ENCODE data around the gene SYT1. TPM values are rescaled to one million over a fixed set of nuclear protein-coding genes. Genes with fewer than 3 reads are reported as not detected.

Gene SYT1
- total and polyA plus RNA-seq, 4 donors: 0.53 to 0.84 (median 0.64) TPM

DNA sequence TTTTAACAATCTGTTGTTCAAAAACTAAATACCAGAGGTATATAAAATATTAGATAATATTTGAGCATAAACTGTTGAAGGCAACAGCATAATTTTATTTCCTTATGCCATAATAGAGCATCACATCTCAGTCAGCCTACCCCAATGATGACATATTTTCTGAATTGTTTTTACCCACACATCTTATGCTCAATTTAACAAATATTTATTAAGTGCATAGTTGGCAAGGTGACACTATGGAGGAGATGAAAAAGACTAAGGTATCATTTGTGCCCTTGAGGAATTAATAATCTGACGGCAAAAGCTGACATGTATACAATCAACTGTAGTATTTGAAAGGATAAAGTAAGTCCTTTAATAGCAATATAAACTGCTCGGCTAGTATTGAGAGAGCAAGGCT lies 102.4 kb downstream of the SYT1 start:
- DNase-seq (ENCODE audit: low spot score): no peak
- no peaks in the 10 kb centered on the region for H3K36me3 ChIP-seq (ENCODE audit: control insufficient read depth in 4 of 4, insufficient read depth in 3 of 4, low read depth in 1 of 4, low read length in 3 of 4)
- H3K27me3 ChIP-seq (ENCODE audit: control insufficient read depth in 4 of 4, insufficient read depth in 4 of 4, low read length in 3 of 4): no peaks in the 10 kb centered on the region
- H3K9ac ChIP-seq (ENCODE audit: low read depth in 1 of 2, low read length in 2 of 2): no peak overlapping the region
- H3K27ac ChIP-seq (ENCODE audit: low read depth in 1 of 2, low read length in 2 of 2): no peak overlapping the region
- no peaks in the 10 kb centered on the region for H3K9me3 ChIP-seq (ENCODE audit: control insufficient read depth in 4 of 4, low read length in 3 of 4)
- no peak for TF ChIP-seq HNF4G (IDR thresholded peaks at IDR 0.05)
- 88% methylated on average over 2 of the region's 2 CpGs for WGBS
- no peaks in the 10 kb centered on the region for H3K4me1 ChIP-seq (ENCODE audit: control insufficient read depth in 4 of 4, insufficient read depth in 4 of 4, low read length in 3 of 4)
- no peak overlapping the region for H3K4me3 ChIP-seq (ENCODE audit: low read depth in 1 of 3, low read length in 3 of 3)

GRCh38 chr12:78968226-78968625 lies 103.7 kb downstream of the SYT1 start:
- TF ChIP-seq, protein P1, sequence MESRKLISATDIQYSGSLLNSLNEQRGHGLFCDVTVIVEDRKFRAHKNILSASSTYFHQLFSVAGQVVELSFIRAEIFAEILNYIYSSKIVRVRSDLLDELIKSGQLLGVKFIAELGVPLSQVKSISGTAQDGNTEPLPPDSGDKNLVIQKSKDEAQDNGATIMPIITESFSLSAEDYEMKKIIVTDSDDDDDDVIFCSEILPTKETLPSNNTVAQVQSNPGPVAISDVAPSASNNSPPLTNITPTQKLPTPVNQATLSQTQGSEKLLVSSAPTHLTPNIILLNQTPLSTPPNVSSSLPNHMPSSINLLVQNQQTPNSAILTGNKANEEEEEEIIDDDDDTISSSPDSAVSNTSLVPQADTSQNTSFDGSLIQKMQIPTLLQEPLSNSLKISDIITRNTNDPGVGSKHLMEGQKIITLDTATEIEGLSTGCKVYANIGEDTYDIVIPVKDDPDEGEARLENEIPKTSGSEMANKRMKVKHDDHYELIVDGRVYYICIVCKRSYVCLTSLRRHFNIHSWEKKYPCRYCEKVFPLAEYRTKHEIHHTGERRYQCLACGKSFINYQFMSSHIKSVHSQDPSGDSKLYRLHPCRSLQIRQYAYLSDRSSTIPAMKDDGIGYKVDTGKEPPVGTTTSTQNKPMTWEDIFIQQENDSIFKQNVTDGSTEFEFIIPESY (IDR thresholded peaks at IDR 0.05): no peak
- TF ChIP-seq YY1 (IDR thresholded peaks at IDR 0.05): no peak
- no peak for TF ChIP-seq TAF1 (conservative IDR thresholded peaks at IDR 0.05)
- TF ChIP-seq RXRA (IDR thresholded peaks at IDR 0.05): no peak
- TF ChIP-seq EGR1 (IDR thresholded peaks at IDR 0.05; ENCODE audit: low read depth in 2 of 2): no peak
- 57% methylated on average over 1 of the region's 1 CpG for WGBS
- no peak overlapping the region for H3K4me3 ChIP-seq (ENCODE audit: low read depth in 1 of 3, low read length in 3 of 3)
- H3K9ac ChIP-seq (ENCODE audit: low read depth in 1 of 2, low read length in 2 of 2): no peak overlapping the region
- H3K36me3 ChIP-seq (ENCODE audit: control insufficient read depth in 4 of 4, insufficient read depth in 3 of 4, low read depth in 1 of 4, low read length in 3 of 4): no peaks in the 10 kb centered on the region
- no peak overlapping the region for H3K27ac ChIP-seq (ENCODE audit: low read depth in 1 of 2, low read length in 2 of 2)
- H3K4me1 ChIP-seq (ENCODE audit: control insufficient read depth in 4 of 4, insufficient read depth in 4 of 4, low read length in 3 of 4): no peaks in the 10 kb centered on the region
- no peaks in the 10 kb centered on the region for H3K9me3 ChIP-seq (ENCODE audit: control insufficient read depth in 4 of 4, low read length in 3 of 4)
- no peak for DNase-seq (ENCODE audit: low spot score)
- no peaks in the 10 kb centered on the region for H3K27me3 ChIP-seq (ENCODE audit: control insufficient read depth in 4 of 4, insufficient read depth in 4 of 4, low read length in 3 of 4)

- Histone ChIP-seq H3K9me3 (ENCODE audit: control insufficient read depth in 4 of 4, low read length in 3 of 4) (no peaks in the 10 kb centered on the region), H3K27me3 (ENCODE audit: control insufficient read depth in 4 of 4, insufficient read depth in 4 of 4, low read length in 3 of 4) (no peaks in the 10 kb centered on the region), H3K27ac (ENCODE audit: low read depth in 1 of 2, low read length in 2 of 2) (no peak overlapping the region), H3K9ac (ENCODE audit: low read depth in 1 of 2, low read length in 2 of 2) (no peak overlapping the region), H3K4me1 (ENCODE audit: control insufficient read depth in 4 of 4, insufficient read depth in 4 of 4, low read length in 3 of 4) (no peaks in the 10 kb centered on the region), H3K4me3 (ENCODE audit: low read depth in 1 of 3, low read length in 3 of 3) (no peak overlapping the region), H3K36me3 (ENCODE audit: control insufficient read depth in 4 of 4, insufficient read depth in 3 of 4, low read depth in 1 of 4, low read length in 3 of 4) (no peaks in the 10 kb centered on the region)
- TF ChIP-seq ATF3 (IDR thresholded peaks at IDR 0.05) (no peak), YY1 (IDR thresholded peaks at IDR 0.05) (no peak)
- DNase-seq (ENCODE audit: low spot score): no peak
Observed at GRCh38 chr12:78970041-78970440, 105.5 kb downstream of the SYT1 start.

DNA sequence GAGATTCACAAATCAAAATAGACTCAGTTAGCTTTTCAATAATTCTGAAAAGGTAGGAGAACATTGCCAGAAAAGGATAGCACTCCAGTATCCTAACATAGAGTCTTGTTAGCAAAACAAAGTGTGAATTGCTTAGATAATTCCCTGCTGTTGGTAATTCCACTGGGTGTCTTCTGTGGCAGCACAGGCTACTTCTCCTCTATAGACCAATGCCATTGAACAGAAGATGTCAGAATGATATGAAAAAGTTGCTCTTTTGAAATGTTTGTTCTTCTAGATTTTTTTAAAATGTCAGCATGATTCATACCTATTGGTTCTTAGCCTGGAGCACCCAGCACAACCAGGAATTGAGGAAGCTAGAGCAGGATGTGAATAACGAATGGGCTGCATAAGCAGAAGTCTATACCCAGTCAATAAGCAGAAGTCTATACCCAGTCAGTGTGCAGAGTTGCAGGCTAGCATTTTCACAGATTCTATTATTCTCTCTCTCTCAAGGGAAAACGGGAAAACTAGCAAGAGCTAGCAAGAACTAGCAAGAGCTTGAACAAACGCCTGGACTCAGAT lies 112.8 kb downstream of the SYT1 start:
- H3K36me3 ChIP-seq (ENCODE audit: control insufficient read depth in 4 of 4, insufficient read depth in 3 of 4, low read depth in 1 of 4, low read length in 3 of 4): no peaks in the 10 kb centered on the region
- no peaks in the 10 kb centered on the region for H3K27me3 ChIP-seq (ENCODE audit: control insufficient read depth in 4 of 4, insufficient read depth in 4 of 4, low read length in 3 of 4)
- H3K4me3 ChIP-seq (ENCODE audit: low read depth in 1 of 3, low read length in 3 of 3): no peak overlapping the region
- no peaks in the 10 kb centered on the region for H3K9me3 ChIP-seq (ENCODE audit: control insufficient read depth in 4 of 4, low read length in 3 of 4)
- H3K27ac ChIP-seq (ENCODE audit: low read depth in 1 of 2, low read length in 2 of 2): no peak overlapping the region
- H3K9ac ChIP-seq (ENCODE audit: low read depth in 1 of 2, low read length in 2 of 2): no peak overlapping the region
- WGBS: 50% methylated on average over 3 of the region's 3 CpGs
- DNase-seq (ENCODE audit: low spot score): no peak
- TF ChIP-seq TAF1 (conservative IDR thresholded peaks at IDR 0.05): no peak
- no peak for TF ChIP-seq RAD21 (IDR thresholded peaks at IDR 0.05)
- TF ChIP-seq, protein P1 (IDR thresholded peaks at IDR 0.05): no peak
- no peak for TF ChIP-seq GABPA (IDR thresholded peaks at IDR 0.05 in 1 of 2, conservative IDR thresholded peaks at IDR 0.05 in 1 of 2)
- no peak for TF ChIP-seq HNF4A (conservative IDR thresholded peaks at IDR 0.05)
- no peak for TF ChIP-seq FOXA1 (IDR thresholded peaks at IDR 0.05)
- TF ChIP-seq, protein P2, sequence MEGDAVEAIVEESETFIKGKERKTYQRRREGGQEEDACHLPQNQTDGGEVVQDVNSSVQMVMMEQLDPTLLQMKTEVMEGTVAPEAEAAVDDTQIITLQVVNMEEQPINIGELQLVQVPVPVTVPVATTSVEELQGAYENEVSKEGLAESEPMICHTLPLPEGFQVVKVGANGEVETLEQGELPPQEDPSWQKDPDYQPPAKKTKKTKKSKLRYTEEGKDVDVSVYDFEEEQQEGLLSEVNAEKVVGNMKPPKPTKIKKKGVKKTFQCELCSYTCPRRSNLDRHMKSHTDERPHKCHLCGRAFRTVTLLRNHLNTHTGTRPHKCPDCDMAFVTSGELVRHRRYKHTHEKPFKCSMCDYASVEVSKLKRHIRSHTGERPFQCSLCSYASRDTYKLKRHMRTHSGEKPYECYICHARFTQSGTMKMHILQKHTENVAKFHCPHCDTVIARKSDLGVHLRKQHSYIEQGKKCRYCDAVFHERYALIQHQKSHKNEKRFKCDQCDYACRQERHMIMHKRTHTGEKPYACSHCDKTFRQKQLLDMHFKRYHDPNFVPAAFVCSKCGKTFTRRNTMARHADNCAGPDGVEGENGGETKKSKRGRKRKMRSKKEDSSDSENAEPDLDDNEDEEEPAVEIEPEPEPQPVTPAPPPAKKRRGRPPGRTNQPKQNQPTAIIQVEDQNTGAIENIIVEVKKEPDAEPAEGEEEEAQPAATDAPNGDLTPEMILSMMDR (IDR thresholded peaks at IDR 0.05; ENCODE audit: low read depth, low read length, missing input control): no peak
- TF ChIP-seq YY1 (IDR thresholded peaks at IDR 0.05): no peak
- no peak for TF ChIP-seq JUND (IDR thresholded peaks at IDR 0.05)
- no peak for TF ChIP-seq EGR1 (IDR thresholded peaks at IDR 0.05; ENCODE audit: low read depth in 2 of 2)
- TF ChIP-seq, protein P3, sequence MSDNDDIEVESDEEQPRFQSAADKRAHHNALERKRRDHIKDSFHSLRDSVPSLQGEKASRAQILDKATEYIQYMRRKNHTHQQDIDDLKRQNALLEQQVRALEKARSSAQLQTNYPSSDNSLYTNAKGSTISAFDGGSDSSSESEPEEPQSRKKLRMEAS (IDR thresholded peaks at IDR 0.05): no peak
- TF ChIP-seq ATF3 (IDR thresholded peaks at IDR 0.05): no peak
- H3K4me1 ChIP-seq (ENCODE audit: control insufficient read depth in 4 of 4, insufficient read depth in 4 of 4, low read length in 3 of 4): no peaks in the 10 kb centered on the region

Data from liver (tissue), 9 donors.